Small intestine (tissue), 7 donors: Measurements from ENCODE around the gene GRM8. TPM values are rescaled to one million over a fixed set of nuclear protein-coding genes. Genes with fewer than 3 reads are reported as not detected.

Source experiments
- DNase-seq, 2 donors: peaks; one replicate each; pipeline versions ENCODE4 v3.0.0 to v3.0.0-alpha.2; 2013
- FAIRE-seq: peaks from 2 replicates; lab custom pipeline; 2012; peaks lifted over from hg19 to GRCh38; lab: Jason Lieb, UNC
- H3K27ac ChIP-seq, 3 donors: one replicate each; pipeline ENCODE4 v1.5.1; 2013; ENCODE audit warnings: low read length in 2 of 3, mild to moderate bottlenecking in 2 of 3, control low read depth in 1 of 3, inconsistent platforms in 1 of 3, low read depth in 1 of 3, moderate library complexity in 1 of 3
- H3K27me3 ChIP-seq, 3 donors: one replicate each; pipeline ENCODE4 v1.6.1; 2013; ENCODE audit warnings: low read length in 3 of 3, inconsistent platforms in 1 of 3; ENCODE audit not compliant: control insufficient read depth in 3 of 3, insufficient read depth in 3 of 3
- H3K36me3 ChIP-seq, 3 donors: one replicate each; pipeline ENCODE4 v1.6.1; 2013; ENCODE audit warnings: low read length in 3 of 3, inconsistent platforms in 1 of 3, low read depth in 1 of 3, mild to moderate bottlenecking in 1 of 3, moderate library complexity in 1 of 3; ENCODE audit not compliant: control insufficient read depth in 3 of 3, insufficient read depth in 2 of 3
- H3K4me1 ChIP-seq, 3 donors: one replicate each; pipeline ENCODE4 v1.6.1; 2013; ENCODE audit warnings: low read length in 2 of 3, inconsistent platforms in 1 of 3, low read depth in 1 of 3, mild to moderate bottlenecking in 1 of 3, moderate library complexity in 1 of 3; ENCODE audit not compliant: control insufficient read depth in 3 of 3, insufficient read depth in 2 of 3
- H3K4me3 ChIP-seq, 3 donors: one replicate each; pipeline ENCODE4 v1.5.1; 2013; ENCODE audit warnings: low read length in 3 of 3, control low read depth in 1 of 3, inconsistent platforms in 1 of 3, low read depth in 1 of 3, mild to moderate bottlenecking in 1 of 3, moderate library complexity in 1 of 3
- H3K9me3 ChIP-seq, 2 donors: one replicate each; pipeline ENCODE4 v1.6.1; 2013; ENCODE audit warnings: low read depth in 1 of 2, low read length in 1 of 2; ENCODE audit not compliant: control insufficient read depth in 2 of 2, insufficient read depth in 1 of 2
- WGBS, 3 donors: extraction: QIAGEN DNeasy Blood & Tissue Kit; methylation state at CpG; one replicate each; pipeline ENCODE4 v1.1.7; 2013; 5-methylcytosine and 5-hydroxymethylcytosine counted together
- polyA plus RNA-seq, 4 donors: library from polyadenylated mRNA; stranded (reverse) in 3 of 4; unstranded in 1 of 4; fragments of 200-250 nt in 3 of 4; fragments of 120-200 nt in 1 of 4; gene quantifications; one replicate each; pipeline versions ENCODE4 v1.2.1 to v1.2.3, GENCODE V29; 2013
- donor health status: healthy with polysubstance abuse.
- donor health status: control.
- donor health status: control.
- donor health status: Bipolar disorder and iron deficiency.
- donor health status: healthy.

GRM8 gene
- polyA plus RNA-seq, 4 donors = 0.07 to 0.12 TPM; not detected in 2

GRCh38 chr7:127057918-127058317, 194.8 kb downstream of the GRM8 start:
- Histone ChIP-seq H3K36me3 (no peaks in the 10 kb centered on the region), H3K4me1 (peaks cover 0 to 4% (median 0%) of the 10 kb centered on the region in 3 donors), H3K4me3 (no peak overlapping the region), H3K9me3 (peaks cover 0 to 2% of the 10 kb centered on the region in 2 donors), H3K27ac (no peak overlapping the region), H3K27me3 (no peaks in the 10 kb centered on the region)
- DNase-seq (no peak), FAIRE-seq (no peak)
- WGBS, 3 donors = 79 to 89% (median 86%) methylated on average over 9 of the region's 9 CpGs

GRCh38 chr7:127056202-127056601, 196.5 kb downstream of the GRM8 start:
- no peaks in the 10 kb centered on the region for H3K27me3 ChIP-seq
- H3K36me3 ChIP-seq = no peaks in the 10 kb centered on the region
- H3K9me3 ChIP-seq = no peaks in the 10 kb centered on the region
- H3K4me1 ChIP-seq = peaks cover 0 to 4% (median 0%) of the 10 kb centered on the region in 3 donors
- FAIRE-seq = no peak
- peak in 1 of 2 donors; percentile 23 for DNase-seq
- H3K27ac ChIP-seq = no peak overlapping the region
- no peak overlapping the region for H3K4me3 ChIP-seq

DNA sequence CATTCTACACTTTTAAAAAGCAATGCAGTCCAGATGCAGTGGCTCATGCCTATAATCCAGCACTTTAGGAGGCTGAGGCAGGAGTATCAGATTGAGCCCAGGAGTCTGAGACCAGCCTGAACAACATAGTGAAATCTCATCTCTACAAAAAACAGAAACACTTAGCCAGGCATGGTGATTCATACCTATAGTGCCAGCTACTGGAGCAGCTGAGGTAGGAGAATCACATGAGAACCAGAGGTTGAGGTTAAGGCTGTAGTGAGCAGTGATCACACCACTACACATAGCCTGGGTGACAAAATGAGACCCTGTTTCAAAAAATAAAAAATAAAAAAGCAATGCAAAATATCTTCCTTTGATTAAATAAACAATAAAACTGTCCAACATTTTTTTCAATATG, 205.2 kb downstream of the GRM8 start:
- DNase-seq (no peak), FAIRE-seq (no peak)
- no peaks in the 10 kb centered on the region for H3K4me1 ChIP-seq
- no peak overlapping the region for H3K27ac ChIP-seq
- H3K9me3 ChIP-seq = no peaks in the 10 kb centered on the region
- H3K36me3 ChIP-seq = no peaks in the 10 kb centered on the region
- H3K4me3 ChIP-seq = no peak overlapping the region
- no peaks in the 10 kb centered on the region for H3K27me3 ChIP-seq

DNA sequence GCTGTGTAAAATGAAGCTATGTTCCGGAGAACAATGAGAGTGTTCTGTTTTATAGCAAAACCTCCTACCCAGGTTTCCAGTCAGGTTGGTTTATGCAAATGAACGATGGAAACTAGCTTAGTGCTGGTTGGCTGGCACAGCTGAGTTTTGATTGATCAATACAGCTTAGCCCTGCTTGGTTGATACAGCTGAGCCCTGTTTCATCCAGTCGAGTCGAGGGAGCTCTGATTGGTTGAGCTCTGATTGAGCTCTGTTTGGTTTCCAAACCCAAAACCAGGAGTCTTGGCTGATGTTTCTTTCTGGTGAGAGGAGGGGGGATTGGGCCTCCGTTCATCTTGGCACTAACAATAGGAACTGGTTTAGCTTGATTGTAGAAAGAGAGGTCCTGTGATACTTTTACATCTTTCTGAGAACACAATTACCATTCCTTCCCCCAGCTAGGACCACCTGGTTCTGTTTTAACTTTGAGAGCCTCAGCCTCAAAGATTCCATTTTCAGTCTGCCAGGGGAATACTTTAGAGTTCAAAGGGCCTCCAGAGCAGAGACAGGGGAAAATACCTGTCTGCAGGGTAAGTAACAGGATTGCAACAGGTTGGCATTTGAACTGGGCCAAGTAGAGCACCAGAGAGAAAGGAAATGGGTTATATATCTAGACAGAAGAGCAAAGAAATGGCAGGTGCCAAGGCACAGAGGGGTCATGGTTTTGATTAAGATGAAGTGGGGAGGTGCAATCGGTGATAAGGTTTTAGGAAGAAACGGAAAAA, 210.9 kb downstream of the GRM8 start:
- H3K4me3 ChIP-seq = no peak overlapping the region
- H3K36me3 ChIP-seq = no peaks in the 10 kb centered on the region
- no peaks in the 10 kb centered on the region for H3K4me1 ChIP-seq
- H3K27me3 ChIP-seq = no peaks in the 10 kb centered on the region
- no peaks in the 10 kb centered on the region for H3K9me3 ChIP-seq
- 75 to 89% (median 82%) methylated on average over 7 of the region's 7 CpGs for WGBS, 3 donors
- H3K27ac ChIP-seq = no peak overlapping the region
- DNase-seq = no peak
- FAIRE-seq = no peak

- H3K27me3 ChIP-seq = no peaks in the 10 kb centered on the region
- WGBS, 3 donors = 81 to 89% (median 84%) methylated on average over 2 of the region's 2 CpGs
- no peaks in the 10 kb centered on the region for H3K9me3 ChIP-seq
Measured at GRCh38 chr7:127040042-127040441, 212.7 kb downstream of the GRM8 start.

GRCh38 chr7:127039541-127039940, 213.2 kb downstream of the GRM8 start:
- 69 to 100% (median 75%) methylated on average over 1 to 3 of the region's 3 CpGs for WGBS, 3 donors
- no peak overlapping the region for H3K27ac ChIP-seq
- FAIRE-seq = no peak
- no peaks in the 10 kb centered on the region for H3K27me3 ChIP-seq
- no peaks in the 10 kb centered on the region for H3K36me3 ChIP-seq
- DNase-seq = no peak
- no peak overlapping the region for H3K4me3 ChIP-seq
- no peaks in the 10 kb centered on the region for H3K9me3 ChIP-seq
- H3K4me1 ChIP-seq = peaks cover 0 to 9% (median 0%) of the 10 kb centered on the region in 3 donors

More at GRCh38 chr7:127040042-127040441, 212.7 kb downstream of the GRM8 start:
- H3K27ac ChIP-seq = no peak overlapping the region
- DNase-seq (no peak), FAIRE-seq (no peak)
- H3K4me3 ChIP-seq = no peak overlapping the region
- H3K4me1 ChIP-seq = peaks cover 0 to 5% (median 0%) of the 10 kb centered on the region in 3 donors
- no peaks in the 10 kb centered on the region for H3K36me3 ChIP-seq

DNA sequence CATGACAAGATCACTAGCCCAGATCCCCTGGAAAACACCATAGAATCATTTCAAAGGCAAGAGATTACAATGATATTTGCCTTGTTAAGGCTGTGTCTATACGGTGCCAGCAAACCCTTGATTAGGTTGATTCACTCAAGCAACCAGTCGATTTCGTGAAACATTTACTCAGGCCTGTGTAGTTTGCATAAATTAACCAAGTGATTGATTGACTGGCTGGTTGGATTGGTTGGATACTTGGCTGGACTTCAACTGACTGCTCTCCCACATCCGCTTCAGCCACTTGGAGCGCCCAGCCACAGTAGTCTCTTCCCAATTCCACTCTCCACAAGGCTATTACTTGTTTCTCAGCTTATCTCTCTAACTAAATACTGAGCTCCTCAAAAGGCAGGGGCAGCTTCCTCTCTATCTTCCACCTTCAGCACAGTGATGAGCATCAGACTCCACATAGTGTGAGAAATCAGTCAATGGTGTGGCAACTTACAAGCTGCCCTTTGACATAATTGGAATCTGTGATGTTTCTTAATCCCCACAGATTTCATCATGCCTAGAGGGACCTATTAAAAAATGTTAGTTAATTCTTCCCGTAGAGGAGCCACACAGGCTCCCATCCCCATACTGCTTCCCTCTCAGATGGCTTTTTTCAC, 217.4 kb downstream of the GRM8 start:
- Histone ChIP-seq H3K27ac (no peak overlapping the region), H3K4me3 (no peak overlapping the region), H3K4me1 (peaks cover 0 to 13% (median 0%) of the 10 kb centered on the region in 3 donors), H3K27me3 (no peaks in the 10 kb centered on the region), H3K9me3 (no peaks in the 10 kb centered on the region), H3K36me3 (no peaks in the 10 kb centered on the region)
- DNase-seq = peak in 1 of 2 donors; percentile 17
- FAIRE-seq = no peak
- WGBS, 3 donors = 43 to 71% (median 48%) methylated on average over 6 of the region's 6 CpGs

GRCh38 chr7:127034186-127034806, 218.4 kb downstream of the GRM8 start:
- Histone ChIP-seq H3K9me3 (peaks cover 0 to 1% of the 10 kb centered on the region in 2 donors), H3K4me3 (no peak overlapping the region), H3K36me3 (no peaks in the 10 kb centered on the region), H3K27ac (no peak overlapping the region), H3K27me3 (no peaks in the 10 kb centered on the region), H3K4me1 (peaks cover 0 to 13% (median 0%) of the 10 kb centered on the region in 3 donors)
- DNase-seq (peak; percentile 26 to 34), FAIRE-seq (no peak)
